Measurements from ENCODE around the gene DYNC2H1.
A peak's percentile ranks its signal among the peaks of the same experiment; 100 is the strongest.
"Not testable (repeated sequence)": the region's sequence is repeated elsewhere in the genome, so short reads cannot be mapped to it uniquely, and the experiment has no call there.

DYNC2H1 gene

GRCh38 chr11:103108933-103109817 lies at the start of gene DYNC2H1:
TSS of gene DYNC2H1 (plus strand) at chr11:103109426. CDS start at chr11:103109575, 149 bp downstream.
- DNase-seq: peak; percentile 98

- no peak for DNase-seq
These were observed 47.6 kb upstream of the DYNC2H1 start for GRCh38 chr11:103061656-103062055.

DNA sequence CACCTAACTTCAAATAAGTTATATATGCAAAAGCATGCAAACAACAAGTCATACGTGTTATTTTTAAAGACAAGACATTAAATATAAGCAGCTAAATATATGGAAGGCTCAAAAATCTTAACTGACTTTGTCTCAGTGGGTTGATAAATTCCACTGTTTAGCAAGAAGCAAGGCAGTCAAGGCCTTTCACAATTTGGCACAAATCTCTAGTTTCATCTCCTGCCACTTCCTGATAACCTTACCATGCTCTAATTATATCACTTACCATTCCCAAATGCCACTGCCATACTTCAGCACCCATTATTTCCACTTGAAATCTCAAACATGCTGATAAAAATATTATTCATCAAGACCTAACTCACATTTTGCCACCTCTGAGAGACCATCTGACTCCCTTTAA lies 42.1 kb upstream of the DYNC2H1 start:
- no peak for DNase-seq

GRCh38 chr11:103069367-103069766 lies 39.9 kb upstream of the DYNC2H1 start:
- no peak for DNase-seq

GRCh38 chr11:103070142-103070541 lies 39.1 kb upstream of the DYNC2H1 start:
- DNase-seq: no peak

GRCh38 chr11:103071008-103071407 lies 38.2 kb upstream of the DYNC2H1 start:
- no peak for DNase-seq

GRCh38 chr11:103076361-103076760 lies 32.9 kb upstream of the DYNC2H1 start:
- no peak for DNase-seq

GRCh38 chr11:103077554-103077953 lies 31.7 kb upstream of the DYNC2H1 start:
- no peak for DNase-seq

DNA sequence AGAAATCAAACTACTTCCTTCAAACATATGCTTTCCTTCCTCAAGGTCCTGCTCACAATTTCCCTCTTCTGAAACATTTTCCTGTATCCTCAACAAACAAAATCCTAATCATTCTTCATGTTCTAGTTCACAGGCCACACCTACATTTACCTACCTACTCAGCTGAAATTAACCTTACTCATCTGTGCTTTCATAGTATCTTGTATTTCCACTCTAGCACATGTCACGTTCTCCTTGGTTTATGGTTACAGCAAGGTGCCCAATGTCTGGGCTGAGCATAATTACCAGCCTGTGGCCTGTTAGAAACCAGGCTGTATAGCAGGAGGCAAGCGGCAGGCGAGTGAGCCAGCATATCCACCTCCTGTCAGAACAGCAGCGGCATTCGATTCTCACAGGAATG lies 30.5 kb upstream of the DYNC2H1 start:
- DNase-seq: no peak

GRCh38 chr11:103079833-103080232 lies 29.4 kb upstream of the DYNC2H1 start:
- no peak for DNase-seq

- no peak for DNase-seq
These were observed 23.4 kb upstream of the DYNC2H1 start for GRCh38 chr11:103085758-103086365.

DNA sequence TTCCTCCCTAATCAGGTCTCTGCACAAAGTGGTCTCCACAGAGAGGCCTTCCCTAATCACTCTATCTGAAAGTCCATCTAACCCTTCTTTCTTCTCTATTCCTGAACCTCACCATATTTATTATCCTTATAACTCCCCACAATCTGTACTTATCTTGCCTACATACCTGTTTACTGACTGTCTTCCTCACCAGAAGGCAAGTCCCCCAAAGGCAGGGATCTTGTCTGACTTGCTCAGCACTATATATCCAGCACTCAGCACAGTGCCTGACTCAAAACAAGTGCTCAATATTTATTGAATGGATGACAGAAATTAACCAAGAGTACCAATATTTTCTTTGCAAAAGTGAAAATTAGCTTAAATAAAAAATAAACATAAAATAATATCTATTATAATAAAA lies 22.8 kb upstream of the DYNC2H1 start:
- DNase-seq: no peak

- peak; percentile 83 for DNase-seq
These were observed 18.0 kb upstream of the DYNC2H1 start for GRCh38 chr11:103091064-103091800.

DNA sequence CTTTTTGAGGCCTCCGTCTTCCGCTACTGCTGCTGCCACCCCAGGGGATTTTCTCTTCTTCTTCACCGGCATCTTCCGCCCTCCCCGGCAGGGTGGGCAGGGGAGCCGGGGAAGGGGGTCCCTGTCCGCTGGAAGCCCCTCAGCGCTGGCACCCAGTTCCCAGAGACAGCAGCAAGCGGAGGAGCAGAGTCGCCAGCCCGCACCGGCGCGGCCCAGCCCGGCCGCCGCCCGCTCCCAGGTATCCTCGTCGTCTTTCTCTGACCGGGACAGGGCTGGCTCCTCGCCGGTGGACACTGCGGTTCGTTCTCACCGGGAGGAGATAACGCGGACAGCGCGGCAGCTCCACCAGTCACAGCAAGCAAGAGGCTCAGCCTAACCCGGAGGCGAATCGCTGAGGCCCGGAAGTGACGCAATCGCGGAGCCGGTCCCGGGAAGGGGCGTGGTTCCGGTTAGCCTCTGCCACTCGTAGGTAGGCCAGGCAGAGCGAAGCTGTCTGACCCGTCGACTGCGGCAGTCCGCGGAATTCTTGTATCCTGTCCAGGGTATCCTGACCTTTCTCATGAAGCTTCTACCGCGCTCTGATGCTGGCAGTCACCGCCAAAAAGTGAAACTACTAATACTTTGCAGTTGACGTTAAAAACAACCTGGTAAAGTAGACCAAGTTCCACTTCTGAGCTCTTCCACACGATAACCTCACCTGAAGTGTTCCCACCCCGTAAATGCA lies 17.3 kb upstream of the DYNC2H1 start, which contains the start of gene DCUN1D5:
Gene DCUN1D5 (minus strand): TSS at position 360 of the 724 bp plus-strand sequence. CDS start 288 bp downstream, at position 72.
- peak; percentile 99 for DNase-seq

DNA sequence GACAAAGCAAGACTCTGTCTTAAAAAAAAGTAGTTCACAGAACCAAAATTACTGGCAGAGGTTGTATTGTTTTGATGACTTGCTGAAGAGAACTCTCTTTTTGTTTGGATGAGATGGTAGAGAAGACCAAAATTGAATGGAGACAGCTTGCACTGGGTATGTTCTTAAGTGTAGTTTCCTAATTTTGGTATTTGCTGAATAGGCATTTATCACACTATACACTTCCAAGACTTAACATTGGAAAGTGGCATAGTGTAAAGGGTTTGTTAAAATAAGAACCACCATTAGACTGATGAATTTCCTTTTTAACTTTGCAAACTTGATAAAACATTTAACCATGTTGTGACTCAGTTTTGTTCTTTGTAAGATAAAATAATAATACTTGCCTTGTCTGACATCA lies 11.9 kb upstream of the DYNC2H1 start:
- no peak for DNase-seq

GRCh38 chr11:103109818-103110388 lies 677 bp downstream of the DYNC2H1 start:
- DNase-seq: peak; percentile 86

- DNase-seq: peak; percentile 41
These were observed 1.2 kb downstream of the DYNC2H1 start for GRCh38 chr11:103110391-103110790.

GRCh38 chr11:103111400-103111799 lies 2.2 kb downstream of the DYNC2H1 start:
- no peak for DNase-seq

- DNase-seq: no peak
These were observed 3.1 kb downstream of the DYNC2H1 start for GRCh38 chr11:103112364-103112763.

DNA sequence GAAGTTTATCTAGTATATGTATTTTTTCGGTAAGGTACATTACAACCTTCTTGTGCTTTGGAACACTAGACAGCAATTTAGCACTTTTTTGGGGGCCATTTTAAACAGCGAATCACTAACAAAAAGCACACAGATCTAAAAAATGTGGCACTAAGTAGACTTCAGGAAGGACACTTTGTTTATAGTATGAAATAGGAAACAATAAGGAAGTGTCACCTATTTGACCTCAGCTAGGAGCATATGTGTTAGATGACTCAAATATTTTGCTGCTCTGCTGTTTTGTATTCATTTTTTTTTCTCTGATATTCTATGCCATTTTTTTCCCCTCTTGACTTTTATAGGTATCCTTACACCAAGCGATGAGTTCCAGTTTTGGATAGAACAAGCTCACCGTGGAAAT lies 5.6 kb downstream of the DYNC2H1 start:
- peak; percentile 17 for DNase-seq

DNA sequence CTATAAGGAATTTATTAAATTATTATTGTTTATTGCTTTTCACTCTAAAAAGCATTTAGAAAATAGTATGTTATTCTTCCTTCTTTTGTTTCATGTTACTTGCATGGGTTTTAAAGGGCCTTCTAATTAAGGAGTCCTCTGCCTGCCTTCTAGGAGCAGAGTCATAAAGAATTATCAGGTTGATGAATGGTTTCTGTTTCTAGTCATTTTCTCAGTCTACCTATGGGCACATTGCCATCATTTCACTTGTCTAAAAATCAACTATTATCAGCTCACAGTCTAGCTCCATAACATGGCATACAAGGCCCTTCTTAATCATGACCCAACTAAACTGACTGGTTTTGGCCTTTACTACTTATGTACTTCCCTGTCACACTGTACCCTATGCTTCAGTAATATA lies 16.2 kb downstream of the DYNC2H1 start:
- no peak for DNase-seq

- not testable (repeated sequence) for DNase-seq
These were observed 32.8 kb downstream of the DYNC2H1 start for GRCh38 chr11:103141986-103142385.
